GM23248 (cell line): ENCODE results near the gene CCNY. TPM values are rescaled to one million over a fixed set of nuclear protein-coding genes. Genes with fewer than 3 reads are reported as not detected.
A peak's percentile ranks its signal among the peaks of the same experiment; 100 is the strongest.

Source experiments
- DNase-seq: peaks from one replicate; pipeline ENCODE4 v3.0.0-alpha.2; 2015
- H2AFZ ChIP-seq: fragments of 200-600 bp; sonication (generic); 2 replicates; pipeline ENCODE4 v1.6.1; 2016; ENCODE audit warnings: antibody characterized with exemption
- H3F3A ChIP-seq: fragments of 200-600 bp; sonication (generic); 2 replicates; pipeline ENCODE4 v1.6.1; 2016; ENCODE audit warnings: mild to moderate bottlenecking, antibody characterized with exemption, mixed run types; ENCODE audit not compliant: insufficient read depth
- H3K27ac ChIP-seq: fragments of 200-600 bp; sonication (generic); 2 replicates; pipeline ENCODE4 v1.5.1; 2016; ENCODE audit warnings: mild to moderate bottlenecking
- H3K27me3 ChIP-seq: fragments of 200-600 bp; sonication (generic); replicated peaks from 2 replicates; pipeline ENCODE4 v1.6.1; 2016; ENCODE audit warnings: mild to moderate bottlenecking; ENCODE audit not compliant: insufficient read depth
- H3K36me3 ChIP-seq: fragments of 200-600 bp; sonication (generic); 2 replicates; pipeline ENCODE4 v1.6.1; 2016; ENCODE audit warnings: low read depth, mild to moderate bottlenecking
- H3K4me1 ChIP-seq: fragments of 200-600 bp; sonication (generic); 2 replicates; pipeline ENCODE4 v1.6.1; 2016; ENCODE audit warnings: mild to moderate bottlenecking; ENCODE audit not compliant: insufficient read depth
- H3K4me2 ChIP-seq: fragments of 200-600 bp; sonication (generic); one replicate; pipeline ENCODE4 v1.6.1; 2016; ENCODE audit warnings: mild to moderate bottlenecking; ENCODE audit not compliant: unreplicated experiment
- H3K4me3 ChIP-seq: fragments of 200-600 bp; sonication (generic); 2 replicates; pipeline ENCODE4 v1.5.1; 2016; ENCODE audit warnings: mild to moderate bottlenecking
- H3K79me2 ChIP-seq: fragments of 200-600 bp; sonication (generic); 2 replicates; pipeline ENCODE4 v1.6.1; 2016; ENCODE audit warnings: mild to moderate bottlenecking; ENCODE audit not compliant: insufficient read depth
- H3K9ac ChIP-seq: fragments of 200-600 bp; sonication (generic); 2 replicates; pipeline ENCODE4 v1.6.1; 2016; ENCODE audit warnings: mild to moderate bottlenecking
- H3K9me2 ChIP-seq: fragments of 200-600 bp; sonication (generic); 2 replicates; pipeline ENCODE4 v1.6.1; 2016; ENCODE audit warnings: mixed run types, mild to moderate bottlenecking, moderate library complexity; ENCODE audit not compliant: insufficient read depth
- H3K9me3 ChIP-seq: fragments of 200-600 bp; sonication (generic); one replicate; pipeline ENCODE4 v1.6.1; 2017; ENCODE audit warnings: low read depth
- H4K20me1 ChIP-seq: fragments of 200-600 bp; sonication (generic); 2 replicates; pipeline ENCODE4 v1.6.0; 2016; ENCODE audit not compliant: insufficient read depth
- EZH2 ChIP-seq: fragments of 200-600 bp; sonication (generic); IDR thresholded peaks from 2 replicates; pipeline ENCODE4 v1.6.1; 2018; ENCODE audit warnings: antibody characterized with exemption, mild to moderate bottlenecking; ENCODE audit not compliant: insufficient read depth, poor library complexity, severe bottlenecking
- EZH2phosphoT487 ChIP-seq: fragments of 200-600 bp; sonication (generic); IDR thresholded peaks from 2 replicates; pipeline ENCODE4 v1.6.1; 2018; ENCODE audit warnings: antibody characterized with exemption, moderate library complexity, mild to moderate bottlenecking, low read depth; ENCODE audit not compliant: insufficient read depth
- WGBS, 2 experiments: methylation state at CpG; one replicate each; pipeline ENCODE4 v1.1.6; 2015 to 2017; ENCODE audit warnings: low lambda C conversion rate in 2 of 2, low coverage in 1 of 2; ENCODE audit errors: missing lambda C conversion rate in 2 of 2; 5-methylcytosine and 5-hydroxymethylcytosine counted together
- in situ Hi-C: fragments of 300-500 bp; cut with MboI; formaldehyde crosslinking; loops from 2 replicates; pipeline ENCODE4 v1.15.0; 2020
- polyA plus RNA-seq: library from polyadenylated mRNA; unstranded; fragments of >200 nt; fragmentation: Nextera tagmentation; extraction: Ambion mirVana; gene quantifications from 2 replicates; pipeline ENCODE4 v1.2.1, GENCODE V29; 2016
- total RNA-seq: library from RNA; depleted of rRNA; stranded (reverse); fragments of >200 nt; shearing (Covaris generic); gene quantifications from 2 replicates; pipeline ENCODE4 v1.2.3, GENCODE V29; 2014

CCNY gene
- total and polyA plus RNA-seq, 2 experiments from 2014 or later = 12.8 to 70.4 TPM

DNA sequence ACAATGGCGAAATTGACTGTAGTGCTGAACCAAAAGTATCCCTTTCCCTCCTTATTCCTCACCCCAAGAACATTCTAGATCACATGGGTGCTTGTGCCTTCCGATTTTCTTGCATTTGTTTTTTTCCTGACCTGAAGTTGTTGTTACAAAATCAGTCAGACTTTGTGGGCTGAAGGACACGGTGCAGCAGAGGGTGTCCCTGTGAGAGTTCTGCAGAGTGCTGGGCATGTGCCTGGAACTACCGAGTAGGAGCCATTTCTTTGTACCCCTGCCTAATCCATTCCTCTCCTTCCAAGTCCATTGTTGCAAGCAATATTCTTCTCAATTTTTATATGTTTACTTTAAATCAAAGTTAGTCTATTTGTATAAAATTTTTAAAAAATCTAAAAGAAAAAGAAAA is 233.5 kb downstream of the CCNY start:
- H3K36me3 ChIP-seq = peaks cover 20% of the 10 kb centered on the region
- TF ChIP-seq EZH2 (no peak), EZH2phosphoT487 (no peak)
- H4K20me1 ChIP-seq = no peaks in the 10 kb centered on the region
- no peak overlapping the region for H3K4me3 ChIP-seq
- H3K27ac ChIP-seq = no peak overlapping the region
- H3K79me2 ChIP-seq = no peaks in the 10 kb centered on the region
- H3K9me2 ChIP-seq = no peaks in the 10 kb centered on the region
- H3K27me3 ChIP-seq = no peaks in the 10 kb centered on the region
- H3K4me2 ChIP-seq = no peak overlapping the region
- H3K9ac ChIP-seq = no peak overlapping the region
- WGBS, 2 experiments = 55 to 59% methylated on average over 4 of the region's 4 CpGs
- no peak overlapping the region for H2AFZ ChIP-seq
- in situ Hi-C loops = loop anchor here (25.0 kb wide), 1 partner anchor 458 kb away; no protein-coding TSS in a partner anchor
- no peaks in the 10 kb centered on the region; the same call in 1 of the 2 replicates for H3F3A ChIP-seq
- DNase-seq = no peak
- H3K4me1 ChIP-seq = peaks cover 7% of the 10 kb centered on the region
- H3K9me3 ChIP-seq = no peaks in the 10 kb centered on the region

DNA sequence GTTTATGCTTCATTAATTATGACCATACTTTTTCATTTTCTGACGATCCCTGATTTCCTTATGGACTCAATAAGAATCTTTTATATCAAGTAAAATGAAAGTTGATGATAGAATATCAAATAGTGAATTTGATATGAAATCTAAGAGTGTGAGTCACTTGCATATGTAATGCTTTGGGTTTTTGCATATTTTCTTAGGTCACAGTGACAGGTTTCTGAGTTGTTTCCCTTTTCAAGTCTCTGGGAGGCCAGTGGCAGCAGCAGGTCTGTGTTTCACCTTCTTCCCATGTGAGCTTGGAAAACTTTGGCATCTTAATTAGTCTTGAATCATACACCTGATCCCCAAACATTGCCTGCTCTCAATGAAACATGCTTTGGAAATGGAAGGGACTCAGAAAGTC is 234.1 kb downstream of the CCNY start:
- DNase-seq = no peak
- in situ Hi-C loops = loop anchor here (25.0 kb wide), 1 partner anchor 458 kb away; no protein-coding TSS in a partner anchor
- peaks cover 5% of the 10 kb centered on the region for H3K4me1 ChIP-seq
- no peaks in the 10 kb centered on the region for H3K79me2 ChIP-seq
- peaks cover 20% of the 10 kb centered on the region for H3K36me3 ChIP-seq
- no peaks in the 10 kb centered on the region for H3K27me3 ChIP-seq
- no peaks in the 10 kb centered on the region for H4K20me1 ChIP-seq
- no peak overlapping the region for H3K4me3 ChIP-seq
- H3F3A ChIP-seq = peaks cover 6% of the 10 kb centered on the region
- no peaks in the 10 kb centered on the region for H3K9me2 ChIP-seq
- no peak overlapping the region for H3K9ac ChIP-seq
- TF ChIP-seq EZH2phosphoT487 = no peak
- TF ChIP-seq EZH2 = no peak
- no peak overlapping the region for H3K4me2 ChIP-seq
- H3K27ac ChIP-seq = no peak overlapping the region
- H2AFZ ChIP-seq = no peak overlapping the region
- 100% methylated on average over 1 of the region's 1 CpG for WGBS, 2 experiments
- no peaks in the 10 kb centered on the region for H3K9me3 ChIP-seq

DNA sequence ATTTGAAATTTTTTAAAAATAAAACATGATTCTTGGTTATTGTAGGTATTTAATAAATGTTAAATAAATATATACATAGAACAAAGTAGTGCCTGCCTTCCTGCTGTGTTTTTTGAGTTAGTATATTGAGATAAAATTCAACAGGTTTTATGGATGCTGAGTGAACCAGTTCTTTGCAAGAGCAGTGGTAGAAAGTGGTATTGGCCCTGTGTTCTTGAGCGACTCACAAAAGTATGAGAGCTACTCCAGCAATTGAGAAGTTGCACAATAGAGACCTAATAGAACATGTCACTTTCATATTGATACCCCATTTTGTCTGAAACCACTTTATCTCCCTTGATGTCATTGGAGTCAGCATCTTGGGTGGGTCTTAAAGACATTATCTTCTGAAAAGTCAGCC is 236.3 kb downstream of the CCNY start:
- Histone ChIP-seq H3K4me3 (no peak overlapping the region), H3K4me1 (peaks cover 6% of the 10 kb centered on the region), H4K20me1 (no peaks in the 10 kb centered on the region), H3K4me2 (no peak overlapping the region), H3K9me3 (no peaks in the 10 kb centered on the region), H3K9me2 (no peaks in the 10 kb centered on the region), H3K79me2 (no peaks in the 10 kb centered on the region), H2AFZ (no peak overlapping the region), H3K9ac (no peak overlapping the region), H3K27me3 (no peaks in the 10 kb centered on the region), H3F3A (peaks cover 14% of the 10 kb centered on the region), H3K36me3 (peaks cover 20% of the 10 kb centered on the region), H3K27ac (no peak overlapping the region)
- 97 to 100% methylated on average over 1 of the region's 1 CpG for WGBS, 2 experiments
- peak; percentile 56 for DNase-seq
- no peak for TF ChIP-seq EZH2phosphoT487
- no peak for TF ChIP-seq EZH2
- in situ Hi-C loops = loop anchor here (25.0 kb wide), 1 partner anchor 460 kb away; no protein-coding TSS in a partner anchor

DNA sequence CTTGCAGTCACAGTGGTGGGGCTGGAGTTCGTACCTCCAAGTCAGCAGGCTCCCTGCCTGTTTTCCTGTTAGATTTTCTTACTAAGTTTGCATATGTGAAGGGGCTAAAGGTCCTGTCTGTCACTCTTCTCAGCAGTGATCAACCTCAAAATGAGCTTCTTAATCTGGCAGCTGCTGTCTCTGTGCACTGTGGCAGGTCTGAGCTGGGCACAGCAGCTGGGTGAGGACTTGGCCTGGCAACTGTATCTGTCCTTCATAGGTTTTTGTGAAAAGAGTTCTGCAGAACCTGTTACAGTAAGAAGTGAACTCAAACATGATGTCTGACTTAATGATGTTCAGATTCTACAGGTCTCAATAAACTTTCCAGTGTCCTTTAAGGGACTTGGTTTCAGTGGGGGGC is 237.5 kb downstream of the CCNY start:
- no peaks in the 10 kb centered on the region for H3K9me2 ChIP-seq
- peaks cover 20% of the 10 kb centered on the region for H3K36me3 ChIP-seq
- TF ChIP-seq EZH2 (no peak), EZH2phosphoT487 (no peak)
- H3K27ac ChIP-seq = no peak overlapping the region
- no peak overlapping the region for H3K4me2 ChIP-seq
- in situ Hi-C loops = loop anchor here (25.0 kb wide), 1 partner anchor 461 kb away; no protein-coding TSS in a partner anchor
- no peaks in the 10 kb centered on the region for H4K20me1 ChIP-seq
- H3K27me3 ChIP-seq = no peaks in the 10 kb centered on the region
- peaks cover 18% of the 10 kb centered on the region for H3F3A ChIP-seq
- H3K4me3 ChIP-seq = no peak overlapping the region
- 94 to 100% methylated on average over 1 of the region's 1 CpG for WGBS, 2 experiments
- no peak overlapping the region for H2AFZ ChIP-seq
- H3K79me2 ChIP-seq = no peaks in the 10 kb centered on the region
- no peaks in the 10 kb centered on the region for H3K9me3 ChIP-seq
- peaks cover 18% of the 10 kb centered on the region for H3K4me1 ChIP-seq
- H3K9ac ChIP-seq = no peak overlapping the region
- no peak for DNase-seq
